ENCODE measurements around the gene RGL3. TPM values are rescaled to one million over a fixed set of nuclear protein-coding genes. Genes with fewer than 3 reads are reported as not detected.
"Not testable (repeated sequence)": the region's sequence is repeated elsewhere in the genome, so short reads cannot be mapped to it uniquely, and the experiment has no call there.

RGL3 gene, protein sequence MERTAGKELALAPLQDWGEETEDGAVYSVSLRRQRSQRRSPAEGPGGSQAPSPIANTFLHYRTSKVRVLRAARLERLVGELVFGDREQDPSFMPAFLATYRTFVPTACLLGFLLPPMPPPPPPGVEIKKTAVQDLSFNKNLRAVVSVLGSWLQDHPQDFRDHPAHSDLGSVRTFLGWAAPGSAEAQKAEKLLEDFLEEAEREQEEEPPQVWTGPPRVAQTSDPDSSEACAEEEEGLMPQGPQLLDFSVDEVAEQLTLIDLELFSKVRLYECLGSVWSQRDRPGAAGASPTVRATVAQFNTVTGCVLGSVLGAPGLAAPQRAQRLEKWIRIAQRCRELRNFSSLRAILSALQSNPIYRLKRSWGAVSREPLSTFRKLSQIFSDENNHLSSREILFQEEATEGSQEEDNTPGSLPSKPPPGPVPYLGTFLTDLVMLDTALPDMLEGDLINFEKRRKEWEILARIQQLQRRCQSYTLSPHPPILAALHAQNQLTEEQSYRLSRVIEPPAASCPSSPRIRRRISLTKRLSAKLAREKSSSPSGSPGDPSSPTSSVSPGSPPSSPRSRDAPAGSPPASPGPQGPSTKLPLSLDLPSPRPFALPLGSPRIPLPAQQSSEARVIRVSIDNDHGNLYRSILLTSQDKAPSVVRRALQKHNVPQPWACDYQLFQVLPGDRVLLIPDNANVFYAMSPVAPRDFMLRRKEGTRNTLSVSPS
- 13.3 and 13.5 TPM in 2 replicates for polyA plus RNA-seq (2012; rRNA removed)
- 2.1 and 2.9 TPM in 2 replicates for polyA plus RNA-seq (2012; cell fraction: cytosol; rRNA removed)
- 140 and 202 TPM in 2 replicates for polyA plus RNA-seq (2012; cell fraction: nucleus; rRNA removed)

DNA sequence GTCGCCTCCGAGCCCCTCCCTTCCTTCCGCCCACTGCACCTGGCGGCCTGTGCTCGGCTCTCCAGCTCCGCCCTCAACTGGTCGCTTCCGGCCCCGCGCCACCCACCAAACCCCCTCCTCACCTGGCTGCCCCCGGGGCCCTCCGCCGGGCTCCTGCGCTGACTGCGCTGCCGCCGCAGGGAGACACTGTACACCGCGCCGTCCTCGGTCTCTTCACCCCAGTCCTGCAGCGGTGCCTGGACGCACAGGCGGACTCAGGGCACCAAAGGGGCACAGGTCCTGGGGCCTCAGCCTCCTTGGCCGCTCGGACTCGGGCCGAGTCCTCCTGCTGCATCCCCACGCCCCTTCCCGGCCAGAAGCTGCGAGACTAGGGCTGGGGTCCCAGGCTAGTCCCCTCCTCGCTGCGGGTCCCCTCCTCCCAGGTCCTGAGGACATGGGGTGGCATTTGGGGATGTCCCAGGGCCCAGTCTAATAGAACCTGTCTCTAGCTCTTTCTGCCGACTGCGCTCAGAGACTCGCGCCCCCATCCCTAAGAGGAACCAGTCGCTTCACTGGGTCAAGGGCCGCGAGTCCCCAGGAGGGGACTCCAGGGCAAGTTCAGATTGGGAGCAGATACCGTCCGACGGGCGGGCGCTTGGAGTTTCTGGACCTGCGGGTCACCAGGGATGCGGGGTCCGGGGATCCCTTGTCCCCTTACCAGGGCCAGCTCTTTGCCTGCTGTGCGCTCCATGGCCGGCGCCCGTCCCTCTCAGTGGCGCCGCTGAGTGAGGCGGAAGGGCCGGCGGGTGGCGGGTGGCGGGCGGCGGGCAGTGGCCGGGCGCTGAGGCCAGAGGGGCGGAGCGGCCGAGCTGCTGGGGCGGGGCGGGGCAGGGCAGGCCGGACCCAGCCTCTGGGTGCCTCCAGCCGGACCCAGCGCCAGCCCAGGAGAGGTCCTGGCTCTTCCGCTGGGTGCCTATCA, at the start of gene RGL3:
RGL3 (minus strand) TSS at position 766 of the 958 bp plus-strand sequence; CDS start at position 730, 36 bp downstream.
- Histone ChIP-seq H3K4me1 (ENCODE audit: control insufficient read depth in 1 of 2, insufficient read depth in 2 of 2, low read depth in 1 of 2, low read length in 1 of 2) (no peaks in the 10 kb centered on the region; a peak in 1 of 4 replicates), H3K9ac (peak within 1 kb of the TSS; percentile 61; the same call in 1 of the 2 replicates), H4K20me1 (ENCODE audit: insufficient read depth) (no peaks in the 10 kb centered on the region), H3K79me2 (ENCODE audit: insufficient read depth) (no peaks in the 10 kb centered on the region), H3K27ac (ENCODE audit: low read depth in 2 of 2, low read length in 1 of 2) (peak within 1 kb of the TSS in 1 of 2 experiments; percentile 51; a peak in 2 of 4 replicates), H3F3A (replicated peaks; ENCODE audit: insufficient read depth) (no peaks in the 10 kb centered on the region), H3K4me2 (peak within 1 kb of the TSS; percentile 85), H3K36me3 (replicated peaks in 1 of 2; ENCODE audit: control insufficient read depth in 1 of 2, insufficient read depth in 2 of 2, low read length in 1 of 2) (no peaks in the 10 kb centered on the region), H3K27me3 (ENCODE audit: insufficient read depth) (no peaks in the 10 kb centered on the region), H3K9me3 (no peaks in the 10 kb centered on the region), H2AFZ (ENCODE audit: low read depth) (peak within 1 kb of the TSS; percentile 94), H3K9me2 (no peaks in the 10 kb centered on the region), H3K4me3 (ENCODE audit: low read depth in 2 of 2, low read length in 1 of 2) (peak within 1 kb of the TSS; percentile 64 to 65)
- peak; percentile 34; the same call in 1 of the 2 replicates for TF ChIP-seq POLR2AphosphoS5 (IDR thresholded peaks at IDR 0.05; ENCODE audit: low read depth, low read length)
- no peak for TF ChIP-seq FOXM1 (IDR thresholded peaks at IDR 0.05; ENCODE audit: low read depth)
- ChIA-PET CTCF (interaction anchor here (0.7 to 9.9 kb wide), 16 partner anchors 11 to 293 kb away, joined by 3 to 85 read pairs (median 5); partner anchors contain the start of genes EPOR, ODAD3, PRKCSH and SWSAP1), POLR2A (interaction anchor here (0.5 to 2.9 kb wide), 10 partner anchors 16 to 703 kb away, joined by 3 to 30 read pairs (median 3); partner anchors contain the start of genes ELAVL3, EPOR, ODAD3 and PRKCSH)
- DNase-seq, result peak; percentile 95
- 20% methylated on average over 32 of the region's 72 CpGs for WGBS (ENCODE audit: low lambda C conversion rate)

GRCh38 chr19:11468266-11468845, 49.2 kb upstream of the RGL3 start:
- CTCF ChIA-PET, result interaction anchor here (1.2 to 2.2 kb wide), 8 partner anchors 13 to 225 kb away, joined by 3 to 13 read pairs (median 5); no protein-coding TSS in a partner anchor
- not testable (repeated sequence) for H3K4me3 ChIP-seq (ENCODE audit: low read depth in 2 of 2, low read length in 1 of 2); H3K4me1 ChIP-seq (ENCODE audit: control insufficient read depth in 1 of 2, insufficient read depth in 2 of 2, low read depth in 1 of 2, low read length in 1 of 2)

GRCh38 chr19:11465600-11465999, 46.5 kb upstream of the RGL3 start:
- no peak overlapping the region for H3K4me2 ChIP-seq
- no peak overlapping the region for H2AFZ ChIP-seq (ENCODE audit: low read depth)
- WGBS (ENCODE audit: low lambda C conversion rate), result 84% methylated on average over 4 of the region's 8 CpGs
- peaks cover 4% of the 10 kb centered on the region for H3F3A ChIP-seq (replicated peaks; ENCODE audit: insufficient read depth)
- no peaks in the 10 kb centered on the region for H3K9me3 ChIP-seq
- H3K4me1 ChIP-seq (ENCODE audit: control insufficient read depth in 1 of 2, insufficient read depth in 2 of 2, low read depth in 1 of 2, low read length in 1 of 2), result no peaks in the 10 kb centered on the region
- no peaks in the 10 kb centered on the region for H3K27me3 ChIP-seq (ENCODE audit: insufficient read depth)
- ChIA-PET POLR2A (no interaction called here), CTCF (no interaction called here)
- DNase-seq, result no peak
- no peaks in the 10 kb centered on the region for H3K79me2 ChIP-seq (ENCODE audit: insufficient read depth)
- H4K20me1 ChIP-seq (ENCODE audit: insufficient read depth), result no peaks in the 10 kb centered on the region
- no peaks in the 10 kb centered on the region for H3K36me3 ChIP-seq (replicated peaks in 1 of 2; ENCODE audit: control insufficient read depth in 1 of 2, insufficient read depth in 2 of 2, low read length in 1 of 2)
- H3K9me2 ChIP-seq, result no peaks in the 10 kb centered on the region
- no peak overlapping the region for H3K27ac ChIP-seq (ENCODE audit: low read depth in 2 of 2, low read length in 1 of 2)
- H3K9ac ChIP-seq, result no peak overlapping the region
- TF ChIP-seq TCF12 (IDR thresholded peaks at IDR 0.05) (no peak), FOSL2 (IDR thresholded peaks at IDR 0.05; ENCODE audit: borderline replicate concordance, low read depth) (no peak), RFX5 (IDR thresholded peaks at IDR 0.05; ENCODE audit: low read length) (no peak), RAD21 (IDR thresholded peaks at IDR 0.05; ENCODE audit: low read length) (no peak)
- no peak overlapping the region for H3K4me3 ChIP-seq (ENCODE audit: low read depth in 2 of 2, low read length in 1 of 2)

More at GRCh38 chr19:11468266-11468845, 49.2 kb upstream of the RGL3 start:
- not testable (repeated sequence) for H3K9me3 ChIP-seq; H3K27me3 ChIP-seq (ENCODE audit: insufficient read depth); H4K20me1 ChIP-seq (ENCODE audit: insufficient read depth); H3K9ac ChIP-seq; H2AFZ ChIP-seq (ENCODE audit: low read depth); H3K79me2 ChIP-seq (ENCODE audit: insufficient read depth); H3K4me2 ChIP-seq; DNase-seq; H3K27ac ChIP-seq (ENCODE audit: low read depth in 2 of 2, low read length in 1 of 2); H3F3A ChIP-seq (replicated peaks; ENCODE audit: insufficient read depth); H3K9me2 ChIP-seq; H3K36me3 ChIP-seq (replicated peaks in 1 of 2; ENCODE audit: control insufficient read depth in 1 of 2, insufficient read depth in 2 of 2, low read length in 1 of 2)
- POLR2A ChIA-PET, result interaction anchor here (0.6 kb wide), 1 partner anchor 25 kb away, joined by 3 read pairs; no protein-coding TSS in a partner anchor
- 80% methylated on average over 8 of the region's 8 CpGs for WGBS (ENCODE audit: low lambda C conversion rate)
